Stimulated activated CD4-positive, alpha-beta T cell treated with anti-CD3 and anti-CD28 coated beads, TNF-alpha, amount 100 ng/mL, for 1 hour (primary cell): ENCODE data around the gene DUSP15.
A peak's percentile ranks its signal among the peaks of the same experiment; 100 is the strongest.
"Not testable (repeated sequence)": the region's sequence is repeated elsewhere in the genome, so short reads cannot be mapped to it uniquely, and the experiment has no call there.

Experiments used
- DNase-seq, 3 donors: peaks; one replicate each; pipeline ENCODE4 v3.0.0-alpha.2; 2020; ENCODE audit warnings: low read depth in 3 of 3, low spot score in 1 of 3

DUSP15 gene

GRCh38 chr20:31840906-31841816, 29.2 kb downstream of the DUSP15 start:
- DNase-seq: no peak

DNA sequence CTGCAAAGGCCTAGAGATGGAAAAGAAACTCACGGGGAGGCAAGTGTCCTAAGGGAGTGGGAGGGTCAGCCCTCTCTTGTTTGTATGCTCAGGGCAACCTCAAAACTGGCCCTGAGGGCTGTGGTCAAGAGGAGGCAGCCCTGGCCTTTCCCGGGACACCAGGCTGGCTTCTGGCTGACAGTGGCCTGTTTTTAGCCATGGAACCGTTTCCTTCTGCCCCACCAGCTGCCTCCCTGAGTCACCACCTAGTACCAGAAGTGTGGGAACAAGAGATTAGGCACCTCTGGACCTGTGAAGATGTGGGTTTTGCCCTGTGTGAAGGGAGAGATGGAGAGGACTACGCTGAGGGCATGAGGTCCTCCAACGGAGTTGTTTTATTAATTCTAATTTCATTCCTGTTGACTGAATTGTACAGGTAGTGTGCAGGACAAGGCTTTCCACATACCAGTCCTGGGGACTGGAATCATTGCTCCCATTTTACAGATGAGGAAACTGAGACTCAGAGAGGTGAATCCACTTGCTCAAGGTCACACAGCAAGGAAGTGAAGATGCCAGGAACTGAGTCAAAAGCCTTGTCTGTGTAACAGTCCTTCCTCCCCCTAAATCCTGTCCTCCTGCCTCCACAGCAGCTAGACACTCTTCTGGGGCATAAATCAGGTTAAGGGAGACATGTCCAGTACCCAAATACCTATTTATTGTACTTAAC, 30.4 kb downstream of the DUSP15 start:
- no peak for DNase-seq

DNA sequence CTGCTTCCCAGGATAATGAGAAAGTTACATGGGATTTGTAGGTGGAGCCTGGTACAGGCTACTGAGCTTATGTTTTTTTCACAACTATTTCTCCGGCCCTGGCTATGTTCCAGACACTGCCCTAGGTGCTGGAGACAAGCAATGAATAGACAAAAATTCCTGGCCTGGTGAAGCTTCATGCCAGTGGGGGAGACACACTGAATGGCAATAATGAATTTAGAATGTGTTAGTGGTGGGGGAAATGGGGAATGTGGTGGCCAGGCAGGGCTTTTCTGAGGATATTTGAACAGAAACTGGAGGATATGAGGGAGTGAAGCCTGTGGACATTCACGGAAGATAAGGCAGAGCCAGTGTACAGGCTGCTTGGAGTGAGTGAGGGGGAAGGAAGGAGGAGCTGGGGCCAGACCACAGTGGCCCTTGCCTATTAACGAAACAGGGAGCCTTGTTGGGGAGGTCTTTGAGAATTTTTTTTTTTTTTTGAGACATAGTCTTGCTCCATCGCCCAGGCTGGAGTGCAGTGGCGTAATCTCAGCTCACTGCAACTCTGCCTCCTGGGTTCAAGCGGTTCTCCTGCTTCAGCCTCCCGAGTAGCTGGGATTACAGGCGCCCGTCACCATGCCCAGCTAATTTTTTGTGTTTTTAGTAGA, 31.6 kb downstream of the DUSP15 start:
- DNase-seq: no peak

GRCh38 chr20:31837896-31838397, 32.4 kb downstream of the DUSP15 start:
- no peak for DNase-seq

DNA sequence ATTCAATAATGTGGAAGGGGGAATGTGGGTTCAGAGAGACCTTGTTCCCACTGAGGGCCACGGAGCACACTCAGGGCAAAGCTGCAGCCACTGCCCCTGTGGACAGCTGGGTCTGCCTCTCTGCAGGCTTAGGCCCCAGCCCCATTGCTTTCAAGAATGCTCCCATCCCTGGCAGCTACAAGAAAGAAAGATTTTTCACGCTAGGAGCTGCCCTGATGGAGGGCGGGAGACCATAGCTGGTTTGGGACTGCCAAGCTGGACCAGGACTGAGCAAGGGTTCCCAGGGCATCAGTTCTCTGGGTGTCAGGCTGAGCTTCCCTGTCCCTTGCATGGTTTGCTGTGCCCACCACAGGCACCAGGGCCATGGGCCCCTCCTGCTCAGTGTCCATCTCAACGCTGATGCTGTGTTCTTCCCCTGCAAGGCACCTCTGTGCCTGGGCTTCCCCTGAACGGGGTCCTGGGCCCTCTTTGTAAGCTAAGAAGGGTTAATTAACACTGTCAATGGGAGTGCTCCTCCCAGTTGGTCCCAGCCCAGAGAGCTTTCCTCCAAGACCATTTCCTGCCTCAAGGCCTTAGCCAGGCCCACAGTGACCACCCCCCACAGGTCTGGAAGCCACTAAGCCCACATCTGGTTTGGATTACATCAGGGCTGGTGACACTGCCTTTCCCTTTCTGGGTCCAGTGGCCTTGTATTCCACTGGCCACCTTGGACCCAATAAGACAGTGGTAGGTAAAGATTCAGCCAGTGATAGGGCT, 33.3 kb downstream of the DUSP15 start:
- DNase-seq: no peak

DNA sequence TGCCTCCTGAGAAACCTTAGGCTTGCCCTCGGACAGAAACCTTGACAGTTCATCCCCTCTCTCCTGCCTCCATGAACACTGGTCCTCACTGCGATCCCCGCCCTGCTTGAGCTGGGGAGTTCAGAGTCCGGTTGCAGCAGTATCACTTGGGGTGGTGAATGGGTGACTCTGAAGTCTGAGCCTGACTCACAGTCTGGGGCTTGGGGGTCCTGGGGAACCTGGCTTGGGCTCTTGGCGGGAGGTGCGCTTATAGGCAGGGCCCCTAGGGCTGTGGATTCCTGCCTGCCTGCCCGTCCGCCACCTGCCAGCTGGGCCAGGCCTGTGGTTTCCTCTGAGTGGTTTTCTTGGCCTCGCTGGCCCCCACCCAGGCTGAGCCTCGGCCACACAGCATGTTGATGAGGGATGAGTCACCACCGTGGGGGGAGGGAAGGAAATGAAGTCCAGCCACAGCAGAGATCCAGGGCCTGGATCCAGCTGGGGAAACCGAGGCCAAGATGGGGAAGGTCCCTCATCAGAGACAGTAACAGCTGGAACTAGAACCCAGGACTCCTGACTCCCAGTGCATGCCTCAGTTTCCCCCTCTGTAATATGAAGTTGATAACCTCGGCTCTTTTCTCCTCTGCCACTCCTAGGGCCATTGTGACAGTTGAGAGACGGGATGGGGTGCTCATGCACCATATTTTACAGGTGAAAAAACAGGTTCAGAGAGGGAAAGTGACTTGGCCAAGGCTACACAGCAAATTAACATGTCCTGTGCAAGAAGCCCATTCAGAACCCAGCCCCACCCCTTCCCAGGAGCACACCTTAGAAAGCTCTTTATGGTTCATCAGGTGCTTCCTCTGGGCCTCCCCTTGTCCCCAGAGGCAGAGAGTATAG, 34.1 kb downstream of the DUSP15 start:
- no peak for DNase-seq

- no peak for DNase-seq
Observed at GRCh38 chr20:31835554-31835953, 34.8 kb downstream of the DUSP15 start.

DNA sequence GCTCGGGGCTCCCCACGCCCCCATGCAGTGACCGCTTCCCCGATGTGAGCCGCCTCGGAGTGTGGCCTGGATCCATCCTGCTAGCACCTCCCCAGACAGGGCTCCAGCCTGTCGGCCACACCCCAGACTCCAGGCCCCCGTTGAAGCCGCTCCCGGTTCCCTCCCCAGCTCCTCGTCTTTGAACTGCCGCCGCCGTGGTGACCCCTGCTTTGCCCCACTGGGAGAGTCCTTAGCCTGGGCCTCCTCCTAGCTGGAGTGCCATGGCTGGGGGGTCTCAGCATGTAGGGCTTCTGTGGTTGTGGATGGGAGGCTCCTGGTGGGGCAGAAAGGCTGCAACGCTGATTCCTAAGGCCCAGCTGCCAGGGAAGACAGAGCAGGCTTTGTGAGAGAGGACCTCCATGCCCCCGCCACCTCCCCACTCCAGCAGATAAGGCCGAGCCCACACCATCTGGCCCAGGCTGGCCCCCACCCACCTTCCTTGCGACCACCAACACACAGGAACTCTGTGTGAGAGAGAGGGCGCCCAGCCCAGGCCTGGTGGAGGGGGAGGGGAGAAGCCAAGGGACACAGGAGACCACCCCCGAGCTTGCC, 36.3 kb downstream of the DUSP15 start:
- DNase-seq: no peak

DNA sequence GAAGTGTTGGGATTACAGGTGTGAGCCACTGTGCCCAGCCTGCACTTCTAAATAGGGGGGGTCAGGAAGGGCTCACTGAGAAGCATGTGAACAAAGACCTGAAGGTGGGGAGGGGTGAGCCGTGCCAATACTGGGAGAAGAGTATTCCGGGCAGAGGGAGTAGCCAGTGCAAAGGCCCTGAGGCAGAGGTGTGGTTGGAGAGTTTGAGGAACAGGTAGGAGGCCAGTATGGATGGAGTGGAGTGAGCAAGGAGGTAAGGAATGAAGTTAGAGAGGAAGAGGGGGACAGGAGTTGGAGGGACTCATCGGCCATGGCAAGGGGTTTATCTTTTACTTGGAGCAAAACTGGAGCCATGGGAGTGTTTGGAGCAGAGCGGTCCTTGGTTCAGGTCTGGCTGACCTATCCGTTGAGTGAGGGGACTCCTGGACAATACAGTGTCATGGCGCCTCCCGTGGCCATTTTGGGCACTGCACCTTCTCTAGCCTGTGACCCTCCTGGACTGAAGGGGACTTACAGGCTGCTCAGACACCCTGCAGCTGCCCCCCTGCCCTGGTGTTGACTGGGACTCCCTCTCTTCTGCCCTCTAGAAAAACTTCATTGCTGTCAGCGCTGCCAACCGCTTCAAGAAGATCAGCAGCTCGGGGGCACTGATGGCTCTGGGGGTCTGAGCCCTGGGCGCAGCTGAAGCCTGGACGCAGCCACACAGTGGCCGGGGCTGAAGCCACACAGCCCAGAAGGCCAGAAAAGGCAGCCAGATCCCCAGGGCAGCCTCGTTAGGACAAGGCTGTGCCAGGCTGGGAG, 37.0 kb downstream of the DUSP15 start:
- peak in 1 of 3 donors; percentile 58 for DNase-seq

GRCh38 chr20:31831771-31832306, 38.5 kb downstream of the DUSP15 start:
- no peak for DNase-seq

DNA sequence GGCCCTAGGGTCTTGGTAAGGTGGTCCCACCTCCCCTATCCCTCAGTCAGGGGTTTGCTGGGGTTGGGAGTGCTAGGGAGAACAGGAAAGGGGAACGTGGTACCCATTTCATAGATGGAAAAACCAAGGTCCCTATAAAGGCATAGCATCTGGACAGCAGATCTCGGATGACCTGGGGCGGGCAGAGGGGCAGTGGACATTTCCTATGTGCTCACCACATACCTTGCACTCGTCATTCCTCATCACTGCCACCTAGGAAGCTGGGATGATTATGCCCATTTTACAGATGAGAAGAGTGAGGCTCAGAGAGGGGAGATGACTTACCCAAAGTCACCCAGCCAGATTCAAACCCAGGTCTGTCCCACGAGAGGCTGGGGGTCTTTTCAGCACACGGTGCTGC, 39.1 kb downstream of the DUSP15 start:
- DNase-seq: no peak

GRCh38 chr20:31830406-31830981, 39.8 kb downstream of the DUSP15 start:
- DNase-seq: no peak

- DNase-seq: no peak
Observed at GRCh38 chr20:31829731-31830130, 40.6 kb downstream of the DUSP15 start.

DNA sequence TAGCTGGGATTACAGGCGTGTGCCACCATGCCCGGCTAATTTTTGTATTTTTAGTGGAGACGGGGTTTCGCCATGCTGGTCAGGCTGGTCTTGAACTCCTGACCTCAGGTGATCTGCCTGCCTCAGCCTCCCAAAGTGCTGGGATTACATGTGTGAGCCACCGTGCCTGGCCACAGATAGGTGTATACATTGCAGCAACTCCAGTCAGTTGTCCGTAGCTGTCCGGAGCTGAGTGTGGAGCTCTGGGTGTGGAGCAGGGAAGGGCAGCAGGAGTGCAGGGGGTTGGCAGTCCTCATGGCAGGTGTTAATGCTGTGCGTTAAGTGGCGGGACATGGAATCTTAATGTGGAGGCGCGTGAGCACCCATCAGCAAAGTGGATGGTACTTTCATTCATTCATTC, 42.3 kb downstream of the DUSP15 start:
- not testable (repeated sequence) for DNase-seq

DNA sequence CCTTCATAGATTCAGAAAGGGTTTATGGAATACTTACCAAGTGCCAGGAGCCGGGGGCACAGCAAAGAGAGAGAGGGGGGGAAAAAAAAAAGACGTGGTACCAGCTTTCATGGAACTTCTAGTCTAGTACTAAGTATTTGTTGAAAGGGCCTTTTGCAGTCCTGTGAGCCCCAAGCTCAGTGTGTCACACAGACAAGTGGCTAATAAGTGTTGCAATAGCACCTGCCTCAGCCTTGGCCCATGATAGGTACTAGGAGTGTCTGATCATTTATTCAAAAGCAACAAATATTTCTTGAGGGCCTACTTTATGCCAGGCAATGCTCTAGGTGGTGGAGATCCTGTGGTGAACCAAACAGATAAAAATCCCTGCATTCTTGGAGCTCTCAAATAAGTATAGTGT, 43.3 kb downstream of the DUSP15 start:
- DNase-seq: no peak

DNA sequence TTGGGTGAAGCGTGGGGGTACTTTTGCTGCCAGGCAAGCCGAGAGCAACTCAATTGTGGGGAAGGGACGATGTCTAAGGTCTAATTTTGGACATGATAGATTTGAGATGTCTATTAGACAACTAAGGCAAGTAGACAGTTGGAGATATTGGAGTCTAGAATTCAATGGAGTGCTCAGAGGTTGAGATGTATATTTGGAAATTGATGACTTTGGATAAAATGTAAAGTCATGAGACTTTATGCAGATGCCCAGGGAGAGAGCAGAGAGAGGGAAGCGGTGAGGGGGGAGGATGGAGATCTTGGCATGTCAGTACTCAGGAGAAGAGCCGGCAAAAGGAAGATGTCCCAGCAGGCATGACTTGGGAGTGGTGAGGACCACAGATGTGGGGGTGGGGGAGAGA, 44.3 kb downstream of the DUSP15 start:
- no peak for DNase-seq

GRCh38 chr20:31824554-31825313, 45.6 kb downstream of the DUSP15 start:
- no peak for DNase-seq

- no peak for DNase-seq
Observed at GRCh38 chr20:31824125-31824485, 46.2 kb downstream of the DUSP15 start.
